Esophagus muscularis mucosa (tissue), 4 donors: ENCODE measurements around the gene RNF180.

Experiments used
- CTCF ChIP-seq, 3 experiments: fragments of 200-600 bp in 2 of 3; fragments of 450-650 bp in 1 of 3; sonication (generic) in 2 of 3; IDR thresholded peaks; one replicate each; pipeline ENCODE4 v1.5.1; 2017 to 2019; ENCODE audit warnings: antibody characterized with exemption in 3 of 3, mild to moderate bottlenecking in 2 of 3, moderate library complexity in 1 of 3
- EP300 ChIP-seq: sonication (generic); formaldehyde crosslinking; IDR thresholded peaks from one replicate; pipeline ENCODE4 v1.6.1; 2017; ENCODE audit warnings: antibody characterized with exemption
- POLR2A ChIP-seq: fragments of 450-650 bp; IDR thresholded peaks from one replicate; pipeline ENCODE4 v1.6.1; 2017; ENCODE audit warnings: antibody characterized with exemption, moderate library complexity, mild to moderate bottlenecking, low read depth
- POLR2AphosphoS5 ChIP-seq, 2 donors: sonication (generic); formaldehyde crosslinking; IDR thresholded peaks; one replicate each; pipeline ENCODE4 v1.6.1; 2017; ENCODE audit warnings: antibody characterized with exemption in 2 of 2

GRCh38 chr5:64339769-64340168 is 174.1 kb downstream of the RNF180 start:
- TF ChIP-seq CTCF (IDR thresholded peaks at IDR 0.05) (no peak), POLR2AphosphoS5 (IDR thresholded peaks at IDR 0.05) (no peak), POLR2A (no peak), EP300 (no peak)
